GM21576 (cell line): ENCODE results near the gene DTNBP1.

ENCODE experiments used
- ATAC-seq: cut with Tn5 transposase; IDR thresholded peaks from one replicate; pipeline ENCODE4 v1.9.1; 2021; ENCODE audit warnings: mild to moderate bottlenecking, moderate library complexity; ENCODE audit not compliant: unreplicated experiment

DTNBP1 gene

GRCh38 chr6:15536198-15536955, 126.5 kb downstream of the DTNBP1 start:
- ATAC-seq = no peak

GRCh38 chr6:15535495-15536197, 127.2 kb downstream of the DTNBP1 start:
- no peak for ATAC-seq

- no peak for ATAC-seq
These were observed 127.9 kb downstream of the DTNBP1 start for GRCh38 chr6:15534974-15535373.

DNA sequence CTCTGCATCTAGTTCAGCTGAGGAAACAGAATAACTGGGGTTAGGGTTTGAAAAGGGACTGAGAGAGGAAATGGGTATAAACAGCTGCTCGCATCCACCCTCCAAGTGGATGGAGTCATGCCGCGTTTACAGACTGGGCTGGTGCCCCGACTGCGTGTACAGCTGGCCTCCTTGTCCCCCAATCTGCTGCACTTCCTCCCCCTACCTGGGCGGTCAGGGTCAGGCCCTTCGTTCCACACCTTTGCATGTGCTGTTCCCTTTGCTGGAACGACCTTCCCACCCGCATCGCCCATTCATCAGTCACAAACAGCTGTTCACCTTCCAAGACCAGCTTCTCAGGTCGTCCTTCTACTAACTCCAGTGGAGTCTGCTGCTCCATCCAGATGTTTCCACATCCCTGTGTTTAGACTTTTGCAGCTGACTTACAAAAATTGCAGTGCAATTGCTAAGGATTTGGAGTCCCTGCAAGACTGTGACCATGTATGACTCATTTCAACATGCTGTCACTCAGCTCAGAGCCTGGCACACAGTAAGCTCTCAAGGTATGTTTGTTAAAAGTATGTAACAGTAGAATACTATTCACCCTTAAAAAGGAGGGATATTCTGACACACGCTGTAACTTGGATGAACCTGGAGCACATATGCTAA, 129.3 kb downstream of the DTNBP1 start:
- no peak for ATAC-seq

GRCh38 chr6:15531973-15532372, 130.9 kb downstream of the DTNBP1 start:
- no peak for ATAC-seq

GRCh38 chr6:15530411-15530810, 132.4 kb downstream of the DTNBP1 start:
- no peak for ATAC-seq

- ATAC-seq = no peak
These were observed 134.0 kb downstream of the DTNBP1 start for GRCh38 chr6:15528870-15529269.

DNA sequence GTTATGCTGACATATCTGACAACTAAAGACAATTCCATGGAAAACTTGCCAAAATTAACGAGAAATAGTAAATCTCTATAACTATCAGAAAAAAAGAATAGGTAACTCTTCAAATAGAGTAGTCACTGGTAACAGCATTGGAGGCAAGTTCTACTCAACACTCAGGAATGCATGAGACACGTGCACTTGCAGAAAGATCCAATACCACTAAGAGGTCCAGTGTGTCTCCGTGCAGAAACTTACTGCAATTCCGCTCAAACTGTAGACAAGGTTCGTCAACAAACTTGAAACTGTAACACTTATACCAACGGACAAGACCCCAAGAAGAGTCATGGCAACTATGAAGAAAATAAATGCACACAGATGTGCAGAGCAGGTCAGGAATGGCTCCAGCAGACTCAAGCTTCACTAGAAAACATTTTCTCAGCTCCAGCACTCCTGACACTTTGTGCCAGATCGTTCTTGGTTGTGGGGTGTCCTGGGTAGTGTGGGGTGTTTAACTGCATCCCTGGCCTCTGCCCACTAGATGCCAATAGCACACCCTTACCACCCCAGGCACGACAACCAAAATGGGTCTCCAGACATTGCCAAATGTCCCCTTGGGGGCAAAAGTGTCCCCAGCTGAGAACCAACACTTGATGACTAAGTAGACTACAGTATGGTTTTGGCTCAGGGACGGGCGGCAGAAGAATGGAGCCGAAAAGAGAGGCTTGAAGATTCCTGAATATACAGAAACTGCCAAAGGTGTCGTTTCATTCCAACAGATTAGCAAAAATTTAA, 134.8 kb downstream of the DTNBP1 start:
- no peak for ATAC-seq

DNA sequence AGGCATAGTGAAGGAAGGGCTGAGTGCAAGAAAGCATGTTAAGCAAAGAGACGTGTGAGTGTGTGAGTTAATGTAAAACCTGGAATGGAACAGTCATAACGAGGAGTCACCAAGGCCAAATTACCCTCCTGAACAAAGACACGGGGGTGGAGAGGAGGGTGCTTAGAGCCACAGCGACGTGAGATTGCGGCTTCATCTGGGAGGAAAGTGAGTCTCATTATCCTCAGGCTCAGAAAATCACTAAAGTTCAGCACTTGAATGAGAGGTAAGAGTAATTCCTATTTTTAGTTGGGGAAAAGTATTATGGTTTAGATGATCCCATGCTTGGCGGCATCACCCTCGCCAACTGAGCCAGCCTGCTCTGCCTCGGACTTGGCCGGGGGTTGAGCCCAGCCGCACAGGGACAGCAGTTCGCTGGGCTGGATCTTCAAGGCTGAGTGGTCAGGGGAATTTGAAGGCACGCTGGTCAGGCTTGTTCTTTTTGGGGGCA, 136.6 kb downstream of the DTNBP1 start:
- no peak for ATAC-seq

GRCh38 chr6:15524861-15525401, 137.9 kb downstream of the DTNBP1 start:
- no peak for ATAC-seq

GRCh38 chr6:15523679-15524630, 138.9 kb downstream of the DTNBP1 start:
- no peak for ATAC-seq

DNA sequence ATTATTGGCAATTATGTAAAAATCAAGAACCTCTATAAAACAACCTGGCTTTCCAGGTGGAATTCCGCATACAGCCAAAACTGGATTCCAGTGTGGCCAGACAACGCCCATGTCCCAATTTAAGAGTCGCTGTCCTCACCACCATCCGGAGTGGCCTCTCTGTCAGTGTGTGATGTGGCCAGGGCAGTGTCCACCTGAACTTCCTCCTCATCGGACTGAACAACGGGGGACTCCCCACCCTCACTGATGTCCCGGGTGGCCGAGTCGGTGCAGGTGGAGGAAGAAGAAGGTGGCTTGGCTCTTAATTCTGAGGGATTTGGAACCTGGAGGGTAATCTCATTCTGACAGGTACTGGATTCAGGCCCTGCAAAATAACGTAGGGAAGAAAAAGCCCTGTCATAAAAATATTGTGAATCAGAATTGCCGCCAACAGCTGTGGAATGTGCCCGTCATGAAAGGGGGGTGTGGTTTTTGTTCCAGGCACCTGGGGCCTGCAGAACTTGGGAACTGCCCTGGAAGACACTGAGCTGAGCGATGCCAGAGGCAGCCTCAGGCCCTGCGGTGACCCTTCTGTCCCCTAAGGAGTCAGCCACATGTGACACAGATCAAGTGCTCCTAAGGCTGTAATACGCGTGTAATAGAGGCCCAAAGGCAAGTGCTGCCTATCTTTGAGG, 139.8 kb downstream of the DTNBP1 start:
- no peak for ATAC-seq

DNA sequence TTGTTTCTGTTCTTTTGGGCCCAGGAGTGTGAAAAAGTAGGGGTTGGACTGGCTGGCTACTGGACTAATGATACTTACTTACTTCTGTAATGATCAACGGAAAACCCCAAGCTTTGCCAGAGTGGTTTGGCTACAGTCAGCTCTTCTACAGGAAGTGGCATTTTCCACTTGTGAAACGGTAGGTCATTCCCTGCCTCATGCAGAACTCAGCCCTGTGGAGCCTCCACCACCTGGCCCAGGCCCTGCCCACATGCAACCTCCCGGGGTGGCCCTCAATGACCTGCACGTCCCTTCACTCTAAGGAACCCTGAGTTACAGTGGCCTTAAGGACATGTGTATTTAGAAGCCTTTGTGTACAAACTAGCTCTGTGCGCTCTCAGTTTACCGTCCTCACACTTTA, 140.4 kb downstream of the DTNBP1 start:
- ATAC-seq = no peak

DNA sequence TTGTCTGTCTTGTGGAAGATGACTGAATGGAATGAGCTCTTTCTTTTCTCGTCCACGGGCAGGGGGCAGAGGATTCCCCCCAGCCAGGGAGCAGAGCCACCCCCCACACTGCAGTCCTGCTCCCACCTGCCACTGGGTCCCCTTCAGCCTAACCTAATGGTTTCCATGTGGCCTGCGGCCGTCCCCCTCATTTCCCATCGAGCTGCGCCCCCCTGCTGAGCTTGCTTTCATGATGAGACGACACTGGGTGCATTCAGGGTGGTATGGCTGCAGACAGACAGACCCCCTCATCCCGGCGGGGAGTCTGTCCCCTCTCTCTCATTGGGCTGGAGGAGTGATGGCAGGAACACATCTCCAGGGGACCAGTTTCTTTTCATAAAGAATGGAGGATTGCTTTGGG, 140.8 kb downstream of the DTNBP1 start:
- ATAC-seq = no peak

DNA sequence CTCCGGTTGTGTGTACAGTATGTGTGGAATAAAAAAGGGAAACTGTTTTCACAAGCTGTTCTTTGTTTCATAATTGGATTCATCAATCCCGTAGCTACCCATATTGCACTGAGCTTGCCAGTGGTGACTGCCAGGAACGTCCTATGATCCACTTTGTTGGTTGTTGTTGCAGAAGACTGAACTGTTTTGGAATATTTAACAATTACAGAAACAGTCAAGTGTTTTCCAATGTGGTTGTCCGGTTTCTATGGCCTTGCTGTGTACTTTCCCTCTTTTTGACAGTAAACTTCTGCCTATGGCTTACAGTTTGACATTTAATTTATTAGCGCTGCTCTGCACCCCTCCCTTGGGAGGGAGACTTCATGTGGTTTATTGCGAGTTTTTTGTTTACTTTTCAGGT, 141.2 kb downstream of the DTNBP1 start:
- no peak for ATAC-seq

- ATAC-seq = no peak
These were observed 142.1 kb downstream of the DTNBP1 start for GRCh38 chr6:15520626-15521203.

- ATAC-seq = no peak
These were observed 143.1 kb downstream of the DTNBP1 start for GRCh38 chr6:15519681-15520080.

- no peak for ATAC-seq
These were observed 143.9 kb downstream of the DTNBP1 start for GRCh38 chr6:15518878-15519277.

DNA sequence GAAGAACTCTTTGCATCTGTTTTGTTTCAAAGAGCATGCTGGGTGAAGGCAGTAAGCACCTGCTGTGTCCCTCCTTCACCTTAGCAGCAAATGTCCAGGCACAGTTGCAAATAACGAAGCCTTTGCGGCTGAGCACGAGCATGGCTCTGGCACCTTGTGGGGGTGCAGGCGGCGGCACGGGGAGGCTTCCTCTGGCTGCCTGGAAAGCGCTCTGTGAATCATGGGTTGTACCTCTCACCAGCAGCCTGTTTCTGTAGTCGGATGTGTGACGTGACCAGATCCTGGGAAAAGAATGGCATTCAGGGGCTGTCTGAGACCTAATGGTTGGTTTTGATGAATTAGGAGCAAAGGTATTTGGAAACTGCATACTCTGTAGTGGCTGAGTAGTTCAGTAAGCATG, 144.8 kb downstream of the DTNBP1 start:
- ATAC-seq = no peak
